Measurements from ENCODE around the gene LRMDA.

The LRMDA gene

DNA sequence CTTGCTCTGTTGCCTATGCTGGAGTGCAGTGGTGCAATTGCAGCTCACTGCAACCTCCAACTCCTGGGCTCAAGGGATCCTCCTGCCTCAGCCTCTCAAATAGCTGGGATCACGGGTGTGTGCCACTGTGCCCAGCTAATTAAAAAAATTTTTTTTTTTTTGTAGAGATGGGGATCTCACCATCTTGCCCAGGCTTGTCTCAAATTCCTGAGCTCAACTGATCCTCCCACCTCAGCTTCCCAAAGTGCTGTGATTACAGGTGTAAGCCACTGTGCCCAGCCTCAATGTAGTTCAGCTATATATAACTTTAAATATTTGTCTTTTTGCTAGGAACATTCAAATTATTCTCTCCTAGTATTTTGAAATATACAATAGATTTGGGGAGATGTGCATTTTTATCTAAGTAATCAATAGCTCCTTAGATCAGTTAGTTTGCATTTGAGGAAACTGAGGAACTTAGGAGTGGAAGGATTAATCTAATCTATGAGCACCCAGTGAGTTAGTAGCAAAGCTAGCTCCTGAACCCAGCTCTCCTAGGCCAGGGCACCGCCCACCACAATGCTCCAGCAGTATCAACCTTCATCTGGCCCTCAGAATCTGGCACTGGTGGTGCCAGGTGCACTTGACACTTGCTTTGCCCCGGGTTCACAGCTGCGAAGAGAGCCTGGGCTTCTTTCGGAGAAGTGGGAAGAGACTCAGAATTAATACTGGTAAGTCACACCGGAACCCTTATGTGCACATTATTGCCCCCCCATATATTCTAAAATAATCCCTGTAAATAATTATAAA lies 5.9 kb upstream of the LRMDA start:
- DNase-seq (ENCODE audit: low spot score), result no peak

DNA sequence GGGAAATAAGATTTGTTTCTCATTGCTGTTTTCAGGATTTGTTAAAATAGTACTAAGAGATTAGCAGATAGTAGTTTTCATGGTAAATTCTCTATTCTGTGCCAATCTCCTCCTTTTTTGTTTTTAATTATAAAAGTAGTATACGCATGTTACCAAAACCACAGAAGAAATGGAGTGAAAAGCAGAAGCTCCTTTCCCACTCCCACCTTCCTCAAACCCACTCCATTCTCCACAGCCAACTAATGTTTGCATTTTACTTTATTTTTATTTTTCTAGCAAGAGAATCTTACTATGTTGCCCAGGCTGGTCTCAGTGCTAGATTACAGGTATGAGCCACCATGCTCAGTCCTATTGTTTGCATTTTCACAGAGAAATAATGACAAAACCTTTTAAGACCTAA lies 4.5 kb upstream of the LRMDA start:
- DNase-seq (ENCODE audit: low spot score), result no peak

DNA sequence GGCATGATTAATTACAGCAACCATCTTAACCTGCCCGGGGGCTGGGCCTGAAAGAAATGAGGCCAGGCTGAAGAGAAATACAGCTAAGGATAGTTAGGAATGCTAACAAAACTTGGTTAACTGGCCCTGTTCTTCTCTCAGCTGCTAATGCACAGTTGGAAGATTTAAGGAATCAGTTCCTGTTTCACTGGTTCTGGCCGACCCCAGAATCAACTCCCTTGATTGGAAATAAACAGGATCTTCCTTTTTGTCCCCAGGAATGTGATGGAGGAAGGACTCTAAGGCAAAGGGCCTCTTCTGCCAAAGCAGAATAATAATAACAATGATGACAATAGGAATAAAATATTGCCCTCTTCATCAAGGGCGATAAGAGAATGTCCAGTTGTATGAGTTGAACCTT lies 3.5 kb upstream of the LRMDA start:
- DNase-seq (ENCODE audit: low spot score), result no peak

DNA sequence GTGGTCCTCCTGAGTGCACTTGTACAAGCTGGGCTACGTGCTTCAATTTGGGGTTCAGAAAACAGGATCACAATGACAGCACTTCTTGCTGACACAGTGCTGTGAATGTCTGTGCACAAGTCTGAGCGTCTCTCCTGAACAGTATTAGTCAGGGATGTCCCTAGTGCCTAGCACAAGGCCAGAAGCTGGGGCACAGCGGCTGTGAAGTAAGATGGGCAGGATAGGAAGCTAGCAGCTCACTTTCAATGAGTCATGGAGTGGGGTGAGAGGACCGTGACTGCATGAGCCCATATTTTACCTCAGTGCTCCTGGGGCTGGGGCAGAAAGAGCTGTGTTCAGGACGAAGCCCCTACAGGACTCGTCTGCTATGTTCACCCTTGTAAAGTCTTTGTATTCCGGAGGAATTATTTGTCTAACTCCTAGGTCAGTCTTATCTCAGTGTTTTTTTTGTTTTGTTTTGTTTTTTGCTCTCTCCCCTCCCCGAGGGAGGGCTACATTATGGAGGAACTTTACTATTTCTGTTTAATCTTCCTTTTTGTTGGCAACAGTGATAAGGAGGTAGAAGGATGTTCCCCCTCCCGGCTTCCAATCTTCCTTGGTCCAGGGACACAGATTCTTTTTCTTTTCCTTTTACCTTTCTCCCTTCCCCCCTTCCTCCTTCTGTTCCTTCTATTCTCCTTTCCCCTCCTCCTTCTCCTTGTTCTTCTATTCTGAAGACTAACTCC lies 2.8 kb upstream of the LRMDA start:
- peak; percentile 32 for DNase-seq (ENCODE audit: low spot score)

DNA sequence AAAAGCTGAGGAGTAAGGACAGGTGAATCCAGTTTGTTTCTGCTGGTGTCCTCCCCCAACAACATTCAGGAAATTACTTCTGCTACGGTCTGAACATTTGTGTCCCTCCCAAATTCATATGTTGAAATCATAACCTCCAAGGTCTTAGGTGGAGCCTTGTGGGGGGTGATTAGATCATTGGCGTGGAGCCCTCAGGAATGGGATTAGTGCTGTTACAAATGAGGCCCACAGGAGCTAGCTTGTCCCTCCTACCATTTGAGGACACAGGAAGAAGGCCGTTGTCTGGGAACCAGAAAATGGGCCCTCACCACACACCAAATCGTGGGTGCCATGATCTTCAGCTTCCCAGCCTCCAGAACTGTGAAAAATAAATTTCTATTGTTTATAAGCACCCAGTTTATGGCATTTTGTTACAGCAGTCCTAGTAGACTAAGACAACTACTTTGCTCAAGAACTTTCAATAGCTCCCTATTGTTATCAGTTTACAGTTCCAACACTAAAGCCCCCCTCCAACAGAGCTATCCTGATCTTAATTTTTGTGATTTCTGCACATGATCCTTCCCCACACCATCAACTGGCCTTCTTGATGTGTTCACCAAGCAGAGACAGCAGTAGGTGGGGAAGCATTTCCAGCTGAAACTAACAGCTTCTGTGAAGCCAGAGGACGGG lies 2.1 kb upstream of the LRMDA start:
- no peak for DNase-seq (ENCODE audit: low spot score)

DNA sequence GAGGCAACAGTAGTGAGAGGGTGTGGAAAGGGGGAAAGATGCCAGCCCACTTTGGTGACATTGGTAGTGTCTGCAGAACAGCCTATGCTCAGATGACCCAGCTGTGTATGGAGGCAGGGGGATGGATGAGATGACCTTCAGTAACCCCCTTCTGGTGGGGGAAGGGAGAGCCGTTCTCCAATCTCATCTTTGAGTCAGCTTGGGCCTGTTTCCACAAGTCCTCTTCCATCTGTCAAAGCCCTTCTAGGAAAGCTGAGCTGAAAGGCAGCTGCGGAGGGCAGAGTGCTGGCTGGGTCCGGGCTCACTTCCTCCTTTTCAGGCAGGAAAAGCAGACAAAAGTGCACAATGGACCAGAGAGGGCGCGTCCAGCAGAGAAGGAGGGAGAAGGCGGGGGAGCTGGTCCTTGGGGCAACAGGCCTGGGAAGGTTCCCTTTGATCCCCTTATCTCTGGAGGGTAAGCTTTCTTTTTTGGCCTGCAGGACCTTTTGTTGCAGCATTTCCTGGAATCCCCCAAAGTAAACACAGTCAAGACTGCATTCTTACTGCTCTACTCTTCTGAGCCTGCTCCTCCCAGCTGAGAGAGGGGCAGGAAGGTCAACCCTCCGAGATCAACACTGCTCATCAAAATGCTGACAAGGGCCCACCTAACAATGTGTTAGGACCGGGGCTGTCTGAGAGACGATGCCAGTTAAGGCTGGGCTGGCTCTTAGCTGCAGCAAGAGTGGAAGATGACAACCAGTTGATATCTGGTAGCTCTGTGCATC lies 1.2 kb upstream of the LRMDA start:
- DNase-seq (ENCODE audit: low spot score), result no peak

DNA sequence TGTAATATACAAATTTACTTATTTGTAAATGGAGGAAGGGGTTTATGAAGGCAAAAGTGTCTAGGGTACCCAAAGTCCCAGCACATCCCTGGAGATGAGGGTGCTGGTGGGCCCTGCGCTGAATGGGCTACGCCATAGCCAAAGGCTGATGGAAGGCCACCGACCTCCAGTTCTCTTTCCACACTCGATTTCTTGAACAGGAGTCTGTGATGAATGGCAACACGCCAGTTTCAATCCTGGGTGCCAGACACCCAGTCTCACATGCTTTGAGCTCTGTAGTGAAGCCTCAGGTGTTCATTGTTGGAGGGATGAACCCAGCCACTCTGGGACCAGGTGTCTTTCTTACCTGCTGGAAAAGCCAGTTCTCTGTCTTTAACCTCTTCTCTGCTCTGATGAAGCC lies 752 bp downstream of the LRMDA start:
- DNase-seq (ENCODE audit: low spot score), result no peak

DNA sequence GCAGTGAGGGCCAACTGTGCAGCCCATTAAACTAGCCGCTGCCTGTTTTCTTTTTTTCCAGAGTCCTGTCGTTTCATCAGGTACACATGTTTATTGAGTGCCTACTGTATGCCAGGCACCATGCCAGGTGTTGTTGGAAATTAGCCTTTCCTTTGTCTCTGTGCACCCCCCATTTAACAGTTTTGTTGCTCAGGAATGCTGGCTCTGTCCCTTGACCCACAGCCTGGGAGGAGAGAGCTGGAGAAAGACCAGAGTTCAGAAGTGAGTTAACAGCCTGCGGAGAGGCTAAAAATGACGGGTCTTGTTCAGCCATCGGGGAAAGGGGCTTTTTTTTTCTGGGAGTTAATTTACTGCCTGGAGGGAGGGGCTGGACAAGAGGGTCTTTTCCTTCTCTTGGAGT lies 1.3 kb downstream of the LRMDA start:
- no peak for DNase-seq (ENCODE audit: low spot score)

DNA sequence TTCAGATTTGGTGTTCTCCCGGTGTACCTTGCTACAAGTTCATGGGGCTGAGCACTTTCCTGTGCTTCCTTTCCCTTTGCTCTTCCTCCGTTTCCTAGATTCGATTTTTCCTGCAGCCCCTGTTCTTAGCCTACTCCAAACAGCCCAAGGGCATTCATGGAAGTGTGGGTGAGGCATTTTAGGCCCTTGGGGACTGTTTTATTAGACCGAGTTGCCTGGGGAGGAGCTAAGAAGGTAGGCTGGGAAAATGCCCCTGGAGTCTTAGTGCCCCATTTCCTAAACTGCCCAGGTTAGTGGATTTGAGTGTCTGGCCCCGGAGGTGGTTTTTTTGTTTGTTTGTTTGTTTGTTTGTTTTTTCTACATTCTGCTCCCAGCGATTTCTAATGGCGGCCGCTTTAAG lies 1.8 kb downstream of the LRMDA start:
- DNase-seq (ENCODE audit: low spot score), result no peak

DNA sequence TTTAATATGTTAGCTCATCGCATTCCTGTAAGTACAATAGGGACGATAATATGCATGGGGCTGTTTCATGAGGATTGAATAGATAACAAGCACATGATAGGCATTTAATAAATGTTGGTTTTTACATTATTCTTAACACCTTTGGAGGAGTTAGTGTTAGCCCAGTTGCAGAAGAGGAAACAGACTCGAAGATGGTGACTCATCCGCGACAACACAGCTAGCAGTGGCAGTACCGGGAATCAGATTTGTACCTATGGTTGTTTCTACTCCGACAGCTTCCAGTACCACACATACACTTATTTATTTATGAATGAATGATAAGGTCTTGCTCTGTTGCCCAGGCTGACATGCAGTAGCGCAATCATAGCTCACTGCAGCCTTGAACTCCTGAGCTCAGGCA lies 2.9 kb downstream of the LRMDA start:
- no peak for DNase-seq (ENCODE audit: low spot score)

DNA sequence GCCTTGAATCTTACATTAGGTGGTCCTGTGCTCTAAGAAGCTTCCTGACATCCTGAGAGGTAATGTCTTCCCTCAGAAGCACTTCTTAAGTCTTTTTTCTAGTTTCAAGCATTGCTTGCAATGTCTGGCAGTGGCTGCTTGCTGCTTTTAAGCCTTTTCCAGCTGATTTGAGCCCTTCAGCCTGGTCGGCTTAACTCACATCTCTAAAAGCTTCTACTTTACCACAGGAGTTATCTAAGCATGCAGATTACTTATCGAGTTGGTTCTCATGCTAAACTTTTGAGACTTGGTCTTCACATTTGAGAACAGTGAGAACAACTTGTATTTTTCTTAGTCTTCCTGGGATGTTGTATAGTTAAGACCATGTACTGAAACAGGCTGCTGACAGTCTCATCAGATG lies 3.9 kb downstream of the LRMDA start:
- no peak for DNase-seq (ENCODE audit: low spot score)

DNA sequence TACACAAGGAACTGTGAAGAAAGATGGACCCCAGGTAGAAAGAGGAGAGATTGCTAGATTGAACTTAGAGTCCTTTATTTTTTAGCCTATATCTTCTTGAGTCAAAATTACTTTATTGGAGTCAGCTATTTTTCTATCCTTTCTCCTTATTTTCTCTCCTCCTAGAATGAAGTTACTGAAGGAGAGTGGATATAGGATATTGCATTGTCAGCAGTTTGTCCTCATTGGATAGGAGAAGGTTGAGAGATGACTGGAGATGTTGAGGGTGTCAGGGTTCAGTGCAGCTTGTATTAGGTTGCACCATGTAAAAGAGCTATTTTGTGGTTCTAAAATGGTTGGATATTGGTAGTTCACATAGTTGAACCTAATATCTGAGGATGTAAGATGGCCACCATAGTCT lies 5.5 kb downstream of the LRMDA start:
- DNase-seq (ENCODE audit: low spot score), result no peak

DNA sequence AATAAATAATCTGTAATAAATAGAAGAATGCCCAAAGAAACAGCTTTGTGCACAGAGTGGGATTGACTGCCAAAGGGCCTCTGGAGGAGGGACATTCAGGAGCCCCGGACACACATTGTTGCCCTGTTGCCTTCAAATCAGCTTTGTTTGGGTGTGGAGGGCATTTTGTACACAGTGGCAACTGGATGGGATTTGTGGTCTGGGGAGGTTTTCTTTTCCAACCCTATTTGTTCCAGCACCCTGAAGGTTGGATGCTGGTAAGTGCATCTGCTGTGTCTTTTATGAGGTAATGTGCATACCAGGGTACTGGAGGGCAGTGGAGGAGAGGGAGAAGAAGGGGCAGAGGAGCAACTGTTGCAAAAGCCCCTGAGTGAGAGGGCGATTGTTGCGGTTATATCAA lies 6.3 kb downstream of the LRMDA start:
- DNase-seq (ENCODE audit: low spot score), result no peak

DNA sequence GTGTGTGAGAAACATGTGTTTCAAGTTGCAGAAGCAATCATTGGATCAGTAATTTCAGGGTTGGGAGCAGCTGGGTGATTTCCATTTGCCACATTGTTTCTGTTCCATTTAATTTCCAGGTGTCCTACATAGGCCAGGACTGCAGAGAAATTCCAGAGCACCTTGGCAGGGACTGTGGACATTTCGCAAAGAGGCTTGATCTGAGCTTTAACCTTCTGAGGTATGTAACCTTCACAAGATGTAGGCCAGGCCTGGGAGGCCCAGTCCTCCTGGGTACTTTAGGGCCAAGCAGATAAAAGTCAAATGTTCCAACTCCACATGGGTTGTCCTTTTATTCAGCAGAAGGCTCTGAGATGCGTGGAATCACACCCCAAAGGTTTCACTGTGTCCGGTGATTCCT lies 6.9 kb downstream of the LRMDA start:
- no peak for DNase-seq (ENCODE audit: low spot score)

DNA sequence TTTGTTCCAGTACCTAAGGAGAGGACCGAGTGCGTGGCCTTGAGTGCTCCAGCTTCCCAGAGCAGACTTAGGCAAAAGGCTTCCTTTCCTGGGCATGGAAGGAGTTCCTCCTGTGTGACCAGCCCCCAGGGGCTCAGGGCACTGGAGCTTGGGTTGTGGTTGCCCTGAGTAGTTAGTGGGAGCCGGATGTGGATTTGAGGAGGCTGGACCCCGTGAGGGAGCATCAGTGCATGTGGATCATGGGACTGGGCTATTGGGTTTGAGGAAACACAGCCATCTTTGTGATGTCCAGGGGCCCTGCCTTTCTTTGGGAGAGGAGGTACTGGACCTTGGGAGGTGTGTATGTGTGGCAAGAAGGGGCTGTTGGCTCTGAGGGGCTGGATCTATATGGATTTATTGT lies 8.4 kb downstream of the LRMDA start:
- no peak for DNase-seq (ENCODE audit: low spot score)

DNA sequence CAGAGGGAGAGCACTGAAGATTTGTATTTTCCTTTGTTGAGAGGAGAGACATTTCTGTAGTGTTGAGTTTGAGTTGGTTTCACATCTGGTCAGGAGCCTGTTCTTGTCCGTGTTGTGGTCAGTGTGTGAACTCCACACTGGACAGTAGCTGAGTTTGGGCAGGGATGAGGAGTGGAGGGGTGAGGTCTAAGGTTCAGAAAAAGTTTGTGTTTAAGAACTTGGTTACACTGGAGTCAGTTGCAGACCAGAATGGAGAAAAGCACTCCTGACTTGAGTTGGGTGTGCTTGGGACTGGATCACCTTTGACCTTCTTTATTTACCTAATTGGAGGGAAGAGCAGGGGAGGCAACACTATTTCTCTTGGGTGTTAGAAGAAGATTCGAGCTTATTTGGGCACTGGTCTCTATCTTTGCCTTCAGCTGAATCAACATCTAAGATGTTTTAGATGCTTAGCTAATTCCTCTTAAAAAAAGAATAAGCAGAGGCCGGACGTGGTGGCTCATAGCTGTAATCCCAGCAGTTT lies 8.9 kb downstream of the LRMDA start:
- DNase-seq (ENCODE audit: low spot score), result no peak

DNA sequence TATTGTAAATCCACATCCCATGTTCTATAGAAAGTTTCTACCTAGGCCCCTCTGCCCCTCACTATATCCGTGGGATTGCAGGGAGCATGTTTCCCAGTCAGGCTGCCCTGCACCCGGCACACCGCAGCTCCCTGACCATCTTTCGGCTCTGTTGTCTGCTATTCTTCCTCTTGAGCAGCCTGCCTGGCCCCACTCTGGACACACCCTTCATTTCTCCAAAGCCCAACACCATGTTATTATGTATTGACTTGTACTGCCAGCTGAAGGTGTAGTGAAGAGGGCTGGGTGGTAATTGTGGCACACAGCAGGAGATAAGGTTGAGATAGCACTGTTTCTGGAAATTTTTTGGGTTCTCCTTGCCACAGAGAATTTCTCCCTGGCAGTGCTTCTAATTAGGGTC lies 9.8 kb downstream of the LRMDA start:
- no peak for DNase-seq (ENCODE audit: low spot score)

DNA sequence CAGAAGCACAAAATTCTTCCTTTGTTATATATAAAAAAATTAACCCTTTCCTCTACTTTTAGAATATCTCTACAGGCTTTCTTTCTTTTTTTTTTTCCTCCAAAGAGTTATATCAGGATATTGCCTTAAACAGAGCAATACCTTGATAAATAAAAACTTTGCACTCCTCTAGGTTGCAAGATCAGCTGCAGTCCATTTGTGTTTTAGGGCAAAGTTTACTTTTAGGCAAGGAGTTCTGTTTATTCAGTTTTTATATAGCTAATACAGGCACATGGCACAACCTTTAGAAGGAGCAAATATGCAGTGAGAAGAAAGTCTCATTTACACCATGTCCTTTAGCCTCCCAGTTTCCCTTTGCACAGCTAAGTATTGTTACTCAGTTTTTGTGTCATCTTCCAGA lies 10.3 kb downstream of the LRMDA start:
- no peak for DNase-seq (ENCODE audit: low spot score)

DNA sequence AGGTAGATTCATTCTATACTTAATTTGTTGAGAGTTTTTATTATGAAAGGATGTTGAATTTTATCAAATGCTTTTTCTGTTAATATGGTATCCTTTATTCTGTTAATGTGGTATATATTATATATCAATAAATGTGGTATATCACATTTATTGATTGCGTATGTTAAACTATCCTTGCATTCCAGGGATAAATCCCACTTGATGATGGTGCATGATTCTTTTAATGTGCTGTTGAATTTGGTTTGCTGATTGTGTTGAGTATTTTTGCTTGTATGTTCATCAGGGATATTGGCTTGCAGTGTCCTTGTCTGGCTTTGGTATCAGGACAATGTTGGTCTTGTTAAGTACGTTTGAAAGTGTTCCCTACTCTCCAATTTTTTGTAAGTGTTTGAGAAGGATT lies 11.9 kb downstream of the LRMDA start:
- no peak for DNase-seq (ENCODE audit: low spot score)

DNA sequence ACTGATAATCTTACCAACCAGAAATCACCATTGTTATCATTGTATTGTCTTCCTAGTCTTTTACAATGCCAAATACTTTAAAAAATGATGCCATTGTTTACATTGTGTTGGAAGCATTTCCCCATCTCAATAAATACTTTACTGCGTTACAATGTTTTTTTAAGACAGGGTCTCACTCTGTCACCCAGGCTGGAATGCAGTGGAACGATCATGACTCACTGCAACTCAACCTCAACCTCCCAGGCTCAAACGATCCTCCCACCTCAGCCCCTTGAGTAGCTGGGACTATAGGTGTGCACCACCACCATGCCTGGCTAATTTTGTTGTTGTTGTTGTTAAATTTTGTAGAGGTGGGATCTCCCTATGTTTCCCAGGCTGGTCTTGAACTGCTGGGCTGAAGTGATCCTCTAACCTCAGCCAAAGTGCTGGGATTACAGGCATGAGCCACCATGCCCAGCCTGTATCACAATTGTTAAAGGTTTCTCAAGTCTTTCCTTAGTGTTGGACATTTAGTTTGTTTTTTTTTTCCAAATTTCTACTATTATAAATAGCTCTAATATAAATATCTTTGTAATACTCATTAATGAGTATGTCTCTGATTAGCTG lies 13.5 kb downstream of the LRMDA start:
- no peak for DNase-seq (ENCODE audit: low spot score)

DNA sequence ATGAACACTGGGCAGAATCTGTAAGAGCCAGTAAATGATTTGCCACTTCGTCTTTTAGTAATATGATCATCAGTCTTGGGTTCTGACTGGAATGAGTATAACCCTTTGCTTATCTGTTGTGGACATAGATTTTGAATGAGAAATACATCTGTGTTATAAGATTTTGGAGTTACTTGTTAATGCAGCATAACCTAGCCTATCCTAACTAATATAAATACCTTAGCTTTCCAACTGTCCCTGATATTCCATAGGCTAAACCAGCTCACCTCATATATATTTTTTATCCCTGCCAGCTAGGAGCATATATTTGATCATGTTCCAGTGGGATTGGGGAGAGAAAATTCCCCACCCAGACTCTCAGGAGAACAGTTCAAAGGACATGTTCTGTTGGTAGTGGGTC lies 15.1 kb downstream of the LRMDA start:
- no peak for DNase-seq (ENCODE audit: low spot score)

DNA sequence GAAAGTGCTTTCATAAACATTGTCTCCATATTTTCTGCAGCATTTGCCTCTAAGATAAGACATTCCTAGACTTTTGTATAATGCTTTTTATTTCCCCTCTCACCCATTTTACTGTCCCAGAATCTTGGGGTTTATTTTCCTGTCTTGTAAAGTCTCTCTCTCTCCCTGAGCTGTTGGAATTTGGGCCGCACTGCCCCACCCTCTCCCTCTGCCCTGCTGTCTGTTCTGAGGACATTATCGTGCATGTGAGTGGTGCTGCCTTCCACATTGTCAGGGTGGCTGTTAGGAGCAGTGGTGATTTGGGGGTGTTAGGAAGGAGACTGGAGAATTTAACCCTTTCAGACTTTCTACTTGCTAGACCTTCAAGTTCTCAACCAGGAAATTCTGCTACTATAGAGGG lies 16.7 kb downstream of the LRMDA start:
- DNase-seq (ENCODE audit: low spot score), result no peak
